A549 (cell line): ENCODE data around the gene LDLRAD4. TPM values are rescaled to one million over a fixed set of nuclear protein-coding genes. Genes with fewer than 3 reads are reported as not detected.

Experiments
- ATAC-seq, 2 experiments: fragments of 200-7000 bp in 1 of 2; fragments of >200 bp in 1 of 2; cut with Nextera tagmentation in 1 of 2; cut with Tn5 transposase in 1 of 2; 3 replicates each; pipeline versions ENCODE4 v1.8.0 to v1.9.1; 2018 to 2020; ENCODE audit warnings: mild to moderate bottlenecking in 1 of 2, moderate library complexity in 1 of 2
- CTCF ChIA-PET: fragments of 300-600 bp; sonication (Branson Sonifier 250); formaldehyde crosslinking; extraction: SDS; loops from one replicate; lab custom pipeline; 2021; ENCODE audit warnings: antibody characterized with exemption, inconsistent platforms; lab: Yijun Ruan, JAX
- POLR2A ChIA-PET: fragments of 350-600 bp; formaldehyde crosslinking; extraction: SDS; loops from one replicate; lab custom pipeline; 2021; ENCODE audit warnings: antibody characterized with exemption, inconsistent platforms; lab: Yijun Ruan, JAX
- DNase-seq, 2 experiments: peaks; one replicate each; pipeline versions ENCODE4 v3.0.0 to v3.0.0-alpha.2; 2011 to 2016; ENCODE audit warnings: low read depth in 1 of 2, low spot score in 1 of 2
- FAIRE-seq: peaks from 2 replicates; lab custom pipeline; 2011; peaks lifted over from hg19 to GRCh38; lab: Jason Lieb, UNC
- H3K27ac ChIP-seq, 2 experiments: fragments of >200 bp; sonication (Bioruptor Twin); formaldehyde crosslinking; 3 replicates each; pipeline ENCODE4 v1.5.1; 2016 to 2017
- H3K4me1 ChIP-seq: fragments of >200 bp; sonication (Bioruptor Twin); formaldehyde crosslinking; 3 replicates; pipeline ENCODE4 v1.6.1; 2016
- H3K4me2 ChIP-seq: fragments of >200 bp; sonication (Bioruptor Twin); formaldehyde crosslinking; 3 replicates; pipeline ENCODE4 v1.6.1; 2016
- H3K4me3 ChIP-seq: fragments of >200 bp; sonication (Bioruptor Twin); formaldehyde crosslinking; 3 replicates; pipeline ENCODE4 v1.5.1; 2016
- H3K9me3 ChIP-seq: fragments of >200 bp; sonication (Bioruptor Twin); formaldehyde crosslinking; 3 replicates; pipeline ENCODE4 v1.6.1; 2016
- CBX8 ChIP-seq: fragments of 200-600 bp; sonication (generic); IDR thresholded peaks from 2 replicates; pipeline ENCODE4 v1.6.1; 2016
- CHD4 ChIP-seq: fragments of 200-600 bp; sonication (generic); IDR thresholded peaks from 2 replicates; pipeline ENCODE4 v1.6.1; 2016; ENCODE audit warnings: antibody characterized with exemption, mild to moderate bottlenecking, borderline replicate concordance
- EHF ChIP-seq: fragments of 250-450 bp; sonication (Bioruptor Pico); IDR thresholded peaks from 2 replicates; pipeline ENCODE4 v1.5.0; 2020; ENCODE audit warnings: mild to moderate bottlenecking
- EHMT2 ChIP-seq: fragments of 200-600 bp; sonication (generic); IDR thresholded peaks from 2 replicates; pipeline ENCODE4 v1.6.1; 2016; ENCODE audit warnings: antibody characterized with exemption, low read depth, mild to moderate bottlenecking, moderate library complexity
- FOSL2 ChIP-seq, 2 experiments: fragments of 450-650 bp in 1 of 2; fragments of >200 bp in 1 of 2; sonication (Bioruptor Twin) in 1 of 2; formaldehyde crosslinking; IDR thresholded peaks; 2 replicates each; pipeline versions ENCODE4 v1.5.0 to v1.6.1; 2016 to 2020; ENCODE audit warnings: mild to moderate bottlenecking in 1 of 2, moderate library complexity in 1 of 2
- GATA3 ChIP-seq: IDR thresholded peaks from 2 replicates; pipeline ENCODE4 v1.6.1; 2012; ENCODE audit warnings: borderline replicate concordance
- HDAC2 ChIP-seq: fragments of 200-600 bp; sonication (generic); IDR thresholded peaks from 2 replicates; pipeline ENCODE4 v1.6.1; 2016
- JUN ChIP-seq, 2 experiments: fragments of >200 bp; sonication (Bioruptor Twin); formaldehyde crosslinking; IDR thresholded peaks; 2 replicates in 1 of 2; 3 replicates in 1 of 2; pipeline ENCODE4 v1.6.1; 2016 to 2017
- KDM5A ChIP-seq: fragments of 200-600 bp; sonication (generic); IDR thresholded peaks from 2 replicates; pipeline ENCODE4 v1.6.1; 2016; ENCODE audit warnings: antibody characterized with exemption, mild to moderate bottlenecking
- MAZ ChIP-seq: fragments of 150-350 bp; IDR thresholded peaks from 2 replicates; pipeline ENCODE4 v1.6.1; 2014; ENCODE audit warnings: antibody characterized with exemption, low read depth, low read length, borderline replicate concordance
- MYC ChIP-seq: IDR thresholded peaks from 2 replicates; pipeline ENCODE4 v1.6.1; 2012; ENCODE audit warnings: mild to moderate bottlenecking, inconsistent platforms, low read length, improper control_type of control experiment, borderline replicate concordance
- NPAS2 ChIP-seq: fragments of 250-450 bp; sonication (Bioruptor Pico); IDR thresholded peaks from 2 replicates; pipeline ENCODE4 v1.8.0; 2022; ENCODE audit warnings: mild to moderate bottlenecking, moderate library complexity, borderline replicate concordance
- NR3C1 ChIP-seq: fragments of >200 bp; sonication (Bioruptor Twin); formaldehyde crosslinking; IDR thresholded peaks from 3 replicates; pipeline ENCODE4 v1.6.1; 2017
- SMC3 ChIP-seq: fragments of >200 bp; sonication (Bioruptor Twin); formaldehyde crosslinking; IDR thresholded peaks from 3 replicates; pipeline ENCODE4 v1.6.1; 2018; ENCODE audit warnings: inconsistent platforms
- WGBS: methylation state at CpG from one replicate; pipeline ENCODE4 v1.1.6; 2017; ENCODE audit errors: missing lambda C conversion rate; 5-methylcytosine and 5-hydroxymethylcytosine counted together
- polyA plus RNA-seq, 4 experiments: library from polyadenylated mRNA; depleted of rRNA in 3 of 4; stranded (reverse); fragments of >200 nt; fragmentation: RNase III in 1 of 4; extraction: RNeasy Plus Mini Kit Qiagen cat#74134 plus additional on column Dnase treatment in 1 of 4; gene quantifications; 2 replicates in 3 of 4; 3 replicates in 1 of 4; pipeline ENCODE4 v1.2.3, GENCODE V29; 2011 to 2017
- TF ChIP-seq, protein P1 (sequence below): fragments of 250-450 bp; sonication (Bioruptor Pico); IDR thresholded peaks from 2 replicates; pipeline ENCODE4 v1.5.0; 2020; ENCODE audit warnings: low read depth, mild to moderate bottlenecking, moderate library complexity
- TF ChIP-seq, protein P2 (sequence below): fragments of >200 bp; sonication (Bioruptor Twin); formaldehyde crosslinking; IDR thresholded peaks from 3 replicates; pipeline ENCODE4 v1.6.1; 2016
- TF ChIP-seq, protein P3 (sequence below): fragments of 450-650 bp; IDR thresholded peaks from 2 replicates; pipeline ENCODE4 v1.6.1; 2014; ENCODE audit warnings: antibody characterized with exemption
- TF ChIP-seq, protein P4 (sequence below): fragments of 200-600 bp; sonication (generic); IDR thresholded peaks from 2 replicates; pipeline ENCODE4 v1.6.1; 2016; ENCODE audit warnings: antibody characterized with exemption, mild to moderate bottlenecking, moderate library complexity
- TF ChIP-seq, protein P5 (sequence below): fragments of 250-450 bp; sonication (Bioruptor Pico); IDR thresholded peaks from 2 replicates; pipeline ENCODE4 v1.5.0; 2021; ENCODE audit warnings: mild to moderate bottlenecking, moderate library complexity, borderline replicate concordance

The LDLRAD4 gene
- polyA plus RNA-seq, 2 of the 4 experiments (the other 2 are of a cell fraction) = 5.2 to 7.6 TPM

DNA sequence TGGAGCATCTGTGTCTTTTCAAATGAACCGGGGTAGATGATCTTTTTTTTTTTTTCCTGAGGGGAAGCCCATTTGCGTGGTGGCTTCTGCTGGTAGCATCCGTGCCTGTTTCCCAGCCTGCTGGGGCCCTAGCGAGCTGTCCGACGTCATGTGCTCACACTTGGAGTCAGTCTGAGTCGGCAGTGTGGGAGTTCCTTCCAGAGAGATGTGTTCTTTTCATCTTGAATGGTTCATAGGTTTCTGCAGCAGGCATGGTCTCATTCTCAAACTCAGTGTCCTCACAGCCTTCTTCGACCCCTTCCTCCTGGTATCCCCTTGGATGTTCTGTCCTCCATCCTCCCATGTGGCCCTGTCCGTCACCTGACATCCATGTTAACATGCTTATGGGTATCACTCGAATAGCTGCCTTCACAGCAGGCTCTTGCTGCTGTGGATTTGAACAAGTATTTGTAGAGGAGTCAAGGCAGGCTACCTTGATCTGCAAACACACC lies 51.0 kb downstream of the LDLRAD4 start:
- TF ChIP-seq SMC3 (no peak), FOSL2 (IDR thresholded peaks at IDR 0.05) (no peak), FOSL2 (CRISPR knock-in tag; IDR thresholded peaks at IDR 0.05) (no peak), MAZ (no peak), NR3C1 (no peak), CBX8 (no peak), CHD4 (no peak), JUN (IDR thresholded peaks at IDR 0.05) (no peak), HDAC2 (no peak), NPAS2 (no peak), GATA3 (no peak), EHF (CRISPR knock-in tag) (no peak), EHMT2 (no peak), MYC (no peak), KDM5A (no peak)
- TF ChIP-seq, protein P1, sequence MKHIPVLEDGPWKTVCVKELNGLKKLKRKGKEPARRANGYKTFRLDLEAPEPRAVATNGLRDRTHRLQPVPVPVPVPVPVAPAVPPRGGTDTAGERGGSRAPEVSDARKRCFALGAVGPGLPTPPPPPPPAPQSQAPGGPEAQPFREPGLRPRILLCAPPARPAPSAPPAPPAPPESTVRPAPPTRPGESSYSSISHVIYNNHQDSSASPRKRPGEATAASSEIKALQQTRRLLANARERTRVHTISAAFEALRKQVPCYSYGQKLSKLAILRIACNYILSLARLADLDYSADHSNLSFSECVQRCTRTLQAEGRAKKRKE (CRISPR knock-in tag) = no peak
- TF ChIP-seq, protein P2, sequence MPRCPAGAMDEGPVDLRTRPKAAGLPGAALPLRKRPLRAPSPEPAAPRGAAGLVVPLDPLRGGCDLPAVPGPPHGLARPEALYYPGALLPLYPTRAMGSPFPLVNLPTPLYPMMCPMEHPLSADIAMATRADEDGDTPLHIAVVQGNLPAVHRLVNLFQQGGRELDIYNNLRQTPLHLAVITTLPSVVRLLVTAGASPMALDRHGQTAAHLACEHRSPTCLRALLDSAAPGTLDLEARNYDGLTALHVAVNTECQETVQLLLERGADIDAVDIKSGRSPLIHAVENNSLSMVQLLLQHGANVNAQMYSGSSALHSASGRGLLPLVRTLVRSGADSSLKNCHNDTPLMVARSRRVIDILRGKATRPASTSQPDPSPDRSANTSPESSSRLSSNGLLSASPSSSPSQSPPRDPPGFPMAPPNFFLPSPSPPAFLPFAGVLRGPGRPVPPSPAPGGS = no peak
- TF ChIP-seq, protein P3, sequence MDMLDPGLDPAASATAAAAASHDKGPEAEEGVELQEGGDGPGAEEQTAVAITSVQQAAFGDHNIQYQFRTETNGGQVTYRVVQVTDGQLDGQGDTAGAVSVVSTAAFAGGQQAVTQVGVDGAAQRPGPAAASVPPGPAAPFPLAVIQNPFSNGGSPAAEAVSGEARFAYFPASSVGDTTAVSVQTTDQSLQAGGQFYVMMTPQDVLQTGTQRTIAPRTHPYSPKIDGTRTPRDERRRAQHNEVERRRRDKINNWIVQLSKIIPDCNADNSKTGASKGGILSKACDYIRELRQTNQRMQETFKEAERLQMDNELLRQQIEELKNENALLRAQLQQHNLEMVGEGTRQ = no peak
- TF ChIP-seq, protein P4, sequence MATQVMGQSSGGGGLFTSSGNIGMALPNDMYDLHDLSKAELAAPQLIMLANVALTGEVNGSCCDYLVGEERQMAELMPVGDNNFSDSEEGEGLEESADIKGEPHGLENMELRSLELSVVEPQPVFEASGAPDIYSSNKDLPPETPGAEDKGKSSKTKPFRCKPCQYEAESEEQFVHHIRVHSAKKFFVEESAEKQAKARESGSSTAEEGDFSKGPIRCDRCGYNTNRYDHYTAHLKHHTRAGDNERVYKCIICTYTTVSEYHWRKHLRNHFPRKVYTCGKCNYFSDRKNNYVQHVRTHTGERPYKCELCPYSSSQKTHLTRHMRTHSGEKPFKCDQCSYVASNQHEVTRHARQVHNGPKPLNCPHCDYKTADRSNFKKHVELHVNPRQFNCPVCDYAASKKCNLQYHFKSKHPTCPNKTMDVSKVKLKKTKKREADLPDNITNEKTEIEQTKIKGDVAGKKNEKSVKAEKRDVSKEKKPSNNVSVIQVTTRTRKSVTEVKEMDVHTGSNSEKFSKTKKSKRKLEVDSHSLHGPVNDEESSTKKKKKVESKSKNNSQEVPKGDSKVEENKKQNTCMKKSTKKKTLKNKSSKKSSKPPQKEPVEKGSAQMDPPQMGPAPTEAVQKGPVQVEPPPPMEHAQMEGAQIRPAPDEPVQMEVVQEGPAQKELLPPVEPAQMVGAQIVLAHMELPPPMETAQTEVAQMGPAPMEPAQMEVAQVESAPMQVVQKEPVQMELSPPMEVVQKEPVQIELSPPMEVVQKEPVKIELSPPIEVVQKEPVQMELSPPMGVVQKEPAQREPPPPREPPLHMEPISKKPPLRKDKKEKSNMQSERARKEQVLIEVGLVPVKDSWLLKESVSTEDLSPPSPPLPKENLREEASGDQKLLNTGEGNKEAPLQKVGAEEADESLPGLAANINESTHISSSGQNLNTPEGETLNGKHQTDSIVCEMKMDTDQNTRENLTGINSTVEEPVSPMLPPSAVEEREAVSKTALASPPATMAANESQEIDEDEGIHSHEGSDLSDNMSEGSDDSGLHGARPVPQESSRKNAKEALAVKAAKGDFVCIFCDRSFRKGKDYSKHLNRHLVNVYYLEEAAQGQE = no peak
- TF ChIP-seq, protein P5, sequence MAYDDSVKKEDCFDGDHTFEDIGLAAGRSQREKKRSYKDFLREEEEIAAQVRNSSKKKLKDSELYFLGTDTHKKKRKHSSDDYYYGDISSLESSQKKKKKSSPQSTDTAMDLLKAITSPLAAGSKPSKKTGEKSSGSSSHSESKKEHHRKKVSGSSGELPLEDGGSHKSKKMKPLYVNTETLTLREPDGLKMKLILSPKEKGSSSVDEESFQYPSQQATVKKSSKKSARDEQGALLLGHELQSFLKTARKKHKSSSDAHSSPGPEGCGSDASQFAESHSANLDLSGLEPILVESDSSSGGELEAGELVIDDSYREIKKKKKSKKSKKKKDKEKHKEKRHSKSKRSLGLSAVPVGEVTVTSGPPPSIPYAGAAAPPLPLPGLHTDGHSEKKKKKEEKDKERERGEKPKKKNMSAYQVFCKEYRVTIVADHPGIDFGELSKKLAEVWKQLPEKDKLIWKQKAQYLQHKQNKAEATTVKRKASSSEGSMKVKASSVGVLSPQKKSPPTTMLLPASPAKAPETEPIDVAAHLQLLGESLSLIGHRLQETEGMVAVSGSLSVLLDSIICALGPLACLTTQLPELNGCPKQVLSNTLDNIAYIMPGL (CRISPR knock-in tag) = no peak
- TF ChIP-seq, all 56 proteins: peak for 0
- DNase-seq = no peak
- no peak overlapping the region for H3K4me2 ChIP-seq
- no peak overlapping the region for H3K27ac ChIP-seq
- no peaks in the 10 kb centered on the region for H3K9me3 ChIP-seq
- CTCF ChIA-PET = interaction anchor here (0.6 kb wide), 1 partner anchor 588 kb away, joined by 3 read pairs; no protein-coding TSS in a partner anchor
- no peaks in the 10 kb centered on the region; the same call in 2 of the 3 replicates for H3K4me1 ChIP-seq
- POLR2A ChIA-PET = no interaction called here
- FAIRE-seq = no peak
- H3K4me3 ChIP-seq = no peak overlapping the region
- WGBS = 81% methylated on average over 10 of the region's 10 CpGs
- no peak for ATAC-seq
